COLO829 (cell line): ENCODE data around the gene EPS8L1.
"Not testable (repeated sequence)": the region's sequence is repeated elsewhere in the genome, so short reads cannot be mapped to it uniquely, and the experiment has no call there.

Experiments
- DNase-seq: peaks from one replicate; pipeline ENCODE4 v3.0.0; 2012; ENCODE audit warnings: low spot score

EPS8L1 gene

GRCh38 chr19:55075371-55075998 is at the start of gene EPS8L1:
Gene EPS8L1, plus strand, starts transcription at chr19:55075869. Its CDS starts 576 bp downstream, at chr19:55076445.
- DNase-seq = no peak

- not testable (repeated sequence) for DNase-seq
These were observed 48.6 kb upstream of the EPS8L1 start for GRCh38 chr19:55027140-55027471.

GRCh38 chr19:55027472-55028337 is 48.0 kb upstream of the EPS8L1 start:
- peak; percentile 19 for DNase-seq

- no peak for DNase-seq
These were observed 46.9 kb upstream of the EPS8L1 start for GRCh38 chr19:55028757-55029156.

- DNase-seq = no peak
These were observed 44.5 kb upstream of the EPS8L1 start for GRCh38 chr19:55031178-55031577.

GRCh38 chr19:55032170-55032800 is 43.4 kb upstream of the EPS8L1 start:
- DNase-seq = no peak

- not testable (repeated sequence) for DNase-seq
These were observed 42.6 kb upstream of the EPS8L1 start for GRCh38 chr19:55032976-55033643.

GRCh38 chr19:55034751-55035150 is 40.9 kb upstream of the EPS8L1 start:
- DNase-seq = no peak

- no peak for DNase-seq
These were observed 39.6 kb upstream of the EPS8L1 start for GRCh38 chr19:55036058-55036457.

GRCh38 chr19:55037603-55038002 is 38.1 kb upstream of the EPS8L1 start:
- DNase-seq = not testable (repeated sequence)

- DNase-seq = not testable (repeated sequence)
These were observed 35.0 kb upstream of the EPS8L1 start for GRCh38 chr19:55040654-55041053.

- no peak for DNase-seq
These were observed 34.4 kb upstream of the EPS8L1 start for GRCh38 chr19:55041244-55041626.

- DNase-seq = no peak
These were observed 33.9 kb upstream of the EPS8L1 start for GRCh38 chr19:55041627-55042343.

GRCh38 chr19:55042344-55042678 is 33.4 kb upstream of the EPS8L1 start:
- DNase-seq = no peak

- no peak for DNase-seq
These were observed 33.0 kb upstream of the EPS8L1 start for GRCh38 chr19:55042688-55043087.

- DNase-seq = no peak
These were observed 31.4 kb upstream of the EPS8L1 start for GRCh38 chr19:55044286-55044685.

- DNase-seq = no peak
These were observed 30.6 kb upstream of the EPS8L1 start for GRCh38 chr19:55044771-55045716.

- DNase-seq = no peak
These were observed 28.6 kb upstream of the EPS8L1 start for GRCh38 chr19:55046975-55047622.

- no peak for DNase-seq
These were observed 27.7 kb upstream of the EPS8L1 start for GRCh38 chr19:55047951-55048350.

- no peak for DNase-seq
These were observed 27.2 kb upstream of the EPS8L1 start for GRCh38 chr19:55048446-55048845.
